ENCODE measurements around the gene MSMP.

Gene MSMP

DNA sequence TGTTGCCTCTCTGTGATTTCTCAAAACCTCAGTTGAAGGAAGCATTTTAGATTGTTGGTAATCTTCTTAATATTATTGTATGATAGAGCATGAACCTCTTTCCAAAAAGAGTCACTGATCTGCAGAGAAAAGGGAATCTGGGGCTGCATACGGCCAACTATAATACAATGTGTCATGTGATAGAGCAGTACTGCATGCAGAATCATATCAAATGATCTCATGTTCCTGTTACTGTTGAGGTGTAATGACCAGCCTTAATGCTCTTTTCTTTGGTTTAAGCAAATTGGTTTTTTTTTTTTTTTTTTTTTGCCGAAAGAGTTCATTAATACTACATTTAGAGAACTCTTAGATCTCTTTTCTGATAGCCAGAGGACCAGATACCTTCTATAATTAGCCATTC lies 12.9 kb upstream of the MSMP start:
- no peak for DNase-seq (ENCODE audit: low read depth in 1 of 2, low spot score in 1 of 2)
- Histone ChIP-seq H3K27me3 (ENCODE audit: insufficient read depth, poor library complexity, severe bottlenecking) (no peaks in the 10 kb centered on the region), H3K4me3 (replicated peaks; ENCODE audit: insufficient read depth, low read length) (no peak overlapping the region), H3K27ac (replicated peaks) (no peak overlapping the region)
- TF ChIP-seq POLR2AphosphoS5 (IDR thresholded peaks at IDR 0.05; ENCODE audit: low read depth): no peak

DNA sequence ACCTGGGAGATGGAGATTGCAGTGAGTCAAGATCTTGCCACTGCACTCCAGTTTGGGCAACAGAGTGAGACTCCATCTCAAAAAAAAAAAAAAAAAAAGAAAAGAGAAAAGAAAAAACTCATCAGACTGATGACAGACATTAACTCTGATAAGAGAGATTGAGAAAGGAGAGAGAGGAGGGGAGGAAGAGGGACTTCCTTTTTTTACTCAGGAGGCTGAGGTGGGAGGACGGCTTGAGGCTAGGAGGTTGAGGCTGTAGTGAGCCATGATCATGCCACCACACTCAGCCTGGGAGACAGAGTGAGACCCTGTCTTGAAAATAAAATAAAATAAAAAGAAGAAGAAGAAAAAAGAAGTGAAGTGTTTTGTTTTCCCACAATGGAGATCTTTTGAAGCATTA lies 9.7 kb upstream of the MSMP start:
- TF ChIP-seq CTCF (IDR thresholded peaks at IDR 0.05; ENCODE audit: insufficient read depth, low read length): no peak
- no peak for TF ChIP-seq POLR2AphosphoS5 (IDR thresholded peaks at IDR 0.05; ENCODE audit: low read depth)
- TF ChIP-seq SPI1 (IDR thresholded peaks at IDR 0.05; ENCODE audit: borderline replicate concordance, low read depth): peak; percentile 55; the same call in 1 of the 2 replicates
- TF ChIP-seq GABPA (IDR thresholded peaks at IDR 0.05; ENCODE audit: low read depth): no peak
- TF ChIP-seq, protein P1, sequence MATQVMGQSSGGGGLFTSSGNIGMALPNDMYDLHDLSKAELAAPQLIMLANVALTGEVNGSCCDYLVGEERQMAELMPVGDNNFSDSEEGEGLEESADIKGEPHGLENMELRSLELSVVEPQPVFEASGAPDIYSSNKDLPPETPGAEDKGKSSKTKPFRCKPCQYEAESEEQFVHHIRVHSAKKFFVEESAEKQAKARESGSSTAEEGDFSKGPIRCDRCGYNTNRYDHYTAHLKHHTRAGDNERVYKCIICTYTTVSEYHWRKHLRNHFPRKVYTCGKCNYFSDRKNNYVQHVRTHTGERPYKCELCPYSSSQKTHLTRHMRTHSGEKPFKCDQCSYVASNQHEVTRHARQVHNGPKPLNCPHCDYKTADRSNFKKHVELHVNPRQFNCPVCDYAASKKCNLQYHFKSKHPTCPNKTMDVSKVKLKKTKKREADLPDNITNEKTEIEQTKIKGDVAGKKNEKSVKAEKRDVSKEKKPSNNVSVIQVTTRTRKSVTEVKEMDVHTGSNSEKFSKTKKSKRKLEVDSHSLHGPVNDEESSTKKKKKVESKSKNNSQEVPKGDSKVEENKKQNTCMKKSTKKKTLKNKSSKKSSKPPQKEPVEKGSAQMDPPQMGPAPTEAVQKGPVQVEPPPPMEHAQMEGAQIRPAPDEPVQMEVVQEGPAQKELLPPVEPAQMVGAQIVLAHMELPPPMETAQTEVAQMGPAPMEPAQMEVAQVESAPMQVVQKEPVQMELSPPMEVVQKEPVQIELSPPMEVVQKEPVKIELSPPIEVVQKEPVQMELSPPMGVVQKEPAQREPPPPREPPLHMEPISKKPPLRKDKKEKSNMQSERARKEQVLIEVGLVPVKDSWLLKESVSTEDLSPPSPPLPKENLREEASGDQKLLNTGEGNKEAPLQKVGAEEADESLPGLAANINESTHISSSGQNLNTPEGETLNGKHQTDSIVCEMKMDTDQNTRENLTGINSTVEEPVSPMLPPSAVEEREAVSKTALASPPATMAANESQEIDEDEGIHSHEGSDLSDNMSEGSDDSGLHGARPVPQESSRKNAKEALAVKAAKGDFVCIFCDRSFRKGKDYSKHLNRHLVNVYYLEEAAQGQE (IDR thresholded peaks at IDR 0.05; ENCODE audit: insufficient replicate concordance, low read depth): no peak
- H3K27me3 ChIP-seq (ENCODE audit: insufficient read depth, poor library complexity, severe bottlenecking): no peaks in the 10 kb centered on the region
- H3K4me3 ChIP-seq (replicated peaks; ENCODE audit: insufficient read depth, low read length): no peak overlapping the region
- H3K27ac ChIP-seq (replicated peaks): no peak overlapping the region
- no peak for DNase-seq (ENCODE audit: low read depth in 1 of 2, low spot score in 1 of 2)

DNA sequence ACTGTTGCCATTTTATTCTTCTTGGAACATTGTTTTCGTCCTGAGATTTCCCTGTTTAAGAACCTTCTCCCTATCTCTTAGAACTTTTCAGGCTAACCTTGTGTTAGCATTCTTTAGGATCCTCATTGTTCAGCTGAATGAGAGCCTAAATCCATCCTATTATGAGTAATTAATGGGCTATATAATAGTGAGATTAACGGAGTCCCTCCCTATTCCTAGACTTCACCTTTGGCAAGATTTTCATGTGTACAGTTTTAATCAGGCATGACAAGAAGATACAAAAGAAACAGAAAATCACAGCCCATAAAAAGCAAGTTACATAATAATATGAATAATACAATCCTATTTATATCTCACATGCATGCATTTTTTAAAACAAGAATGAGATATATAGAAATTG lies 9.1 kb upstream of the MSMP start:
- no peaks in the 10 kb centered on the region for H3K27me3 ChIP-seq (ENCODE audit: insufficient read depth, poor library complexity, severe bottlenecking)
- H3K27ac ChIP-seq (replicated peaks): no peak overlapping the region
- DNase-seq (ENCODE audit: low read depth in 1 of 2, low spot score in 1 of 2): no peak
- H3K4me3 ChIP-seq (replicated peaks; ENCODE audit: insufficient read depth, low read length): no peak overlapping the region
- TF ChIP-seq SPI1 (IDR thresholded peaks at IDR 0.05; ENCODE audit: borderline replicate concordance, low read depth) (no peak), CTCF (IDR thresholded peaks at IDR 0.05; ENCODE audit: insufficient read depth, low read length) (no peak), GABPA (IDR thresholded peaks at IDR 0.05; ENCODE audit: low read depth) (no peak), POLR2AphosphoS5 (IDR thresholded peaks at IDR 0.05; ENCODE audit: low read depth) (no peak)
- TF ChIP-seq, protein P1 (IDR thresholded peaks at IDR 0.05; ENCODE audit: insufficient replicate concordance, low read depth): no peak

GRCh38 chr9:35760651-35761050 lies 6.6 kb upstream of the MSMP start:
- no peak overlapping the region for H3K27ac ChIP-seq (replicated peaks)
- no peak for DNase-seq (ENCODE audit: low read depth in 1 of 2, low spot score in 1 of 2)
- H3K4me3 ChIP-seq (replicated peaks; ENCODE audit: insufficient read depth, low read length): no peak overlapping the region
- no peak for TF ChIP-seq POLR2AphosphoS5 (IDR thresholded peaks at IDR 0.05; ENCODE audit: low read depth)
- TF ChIP-seq, protein P1 (IDR thresholded peaks at IDR 0.05; ENCODE audit: insufficient replicate concordance, low read depth): no peak
- TF ChIP-seq CTCF (IDR thresholded peaks at IDR 0.05; ENCODE audit: insufficient read depth, low read length): no peak
- no peak for TF ChIP-seq GABPA (IDR thresholded peaks at IDR 0.05; ENCODE audit: low read depth)
- TF ChIP-seq SPI1 (IDR thresholded peaks at IDR 0.05; ENCODE audit: borderline replicate concordance, low read depth): no peak
- no peaks in the 10 kb centered on the region for H3K27me3 ChIP-seq (ENCODE audit: insufficient read depth, poor library complexity, severe bottlenecking)
